ENCODE results near the gene RASA3. TPM values are rescaled to one million over a fixed set of nuclear protein-coding genes. Genes with fewer than 3 reads are reported as not detected.
A peak's percentile ranks its signal among the peaks of the same experiment; 100 is the strongest.

Gene RASA3
- total RNA-seq, 1 experiment from 2014 or later = 10.0 TPM

- intact Hi-C loops (cut with micrococcal nuclease; ENCODE audit: unreplicated experiment) = no loop called here
- Histone ChIP-seq H2AFZ (no peak overlapping the region), H3K36me3 (ENCODE audit: low read depth) (no peaks in the 10 kb centered on the region), H3K27ac (peak overlapping the region; percentile 94), H4K20me1 (ENCODE audit: insufficient read depth) (no peaks in the 10 kb centered on the region), H3K9me3 (ENCODE audit: insufficient read depth, low read depth) (no peaks in the 10 kb centered on the region), H3K4me3 (no peak overlapping the region), H3K27me3 (ENCODE audit: insufficient read depth, low read depth) (no peaks in the 10 kb centered on the region), H3K79me2 (ENCODE audit: low read depth) (no peaks in the 10 kb centered on the region), H3K9me2 (ENCODE audit: insufficient read depth) (no peaks in the 10 kb centered on the region), H3K4me2 (0 out of 2 replicates have a peak overlapping the region, but pooled peaks have one; percentile 73), H3K4me1 (replicated peaks; ENCODE audit: insufficient read depth) (peaks cover 30% of the 10 kb centered on the region), H3F3A (ENCODE audit: insufficient read depth, low read depth) (peaks cover 15% of the 10 kb centered on the region; the same call in 1 of the 2 replicates)
- no TSS peak for BruUV-seq (replicated peaks)
- TF ChIP-seq EZH2 (IDR thresholded peaks at IDR 0.05; ENCODE audit: low read depth) (no peak), CTCF (conservative IDR thresholded peaks at IDR 0.05) (no peak)
- no peak for DNase-seq
- ChIA-PET CTCF (no interaction called here), POLR2A (ENCODE audit: unreplicated experiment) (no interaction called here)
These were observed 163.0 kb downstream of the RASA3 start for GRCh38 chr13:113969311-113969972.

- no peak overlapping the region for H3K4me3 ChIP-seq
- H3K36me3 ChIP-seq (ENCODE audit: low read depth) = no peaks in the 10 kb centered on the region
- no peak overlapping the region for H3K4me2 ChIP-seq
- ChIA-PET POLR2A (ENCODE audit: unreplicated experiment) (no interaction called here), CTCF (no interaction called here)
- H4K20me1 ChIP-seq (ENCODE audit: insufficient read depth) = no peaks in the 10 kb centered on the region
- peaks cover 30% of the 10 kb centered on the region for H3K4me1 ChIP-seq (replicated peaks; ENCODE audit: insufficient read depth)
- no peak for DNase-seq
- no peaks in the 10 kb centered on the region for H3K9me3 ChIP-seq (ENCODE audit: insufficient read depth, low read depth)
- no TSS peak for BruUV-seq (replicated peaks)
- H2AFZ ChIP-seq = no peak overlapping the region
- H3K9me2 ChIP-seq (ENCODE audit: insufficient read depth) = no peaks in the 10 kb centered on the region
- H3K27me3 ChIP-seq (ENCODE audit: insufficient read depth, low read depth) = no peaks in the 10 kb centered on the region
- no peaks in the 10 kb centered on the region for H3K79me2 ChIP-seq (ENCODE audit: low read depth)
- H3K27ac ChIP-seq = no peak overlapping the region
- TF ChIP-seq EZH2 (IDR thresholded peaks at IDR 0.05; ENCODE audit: low read depth) (no peak), CTCF (conservative IDR thresholded peaks at IDR 0.05) (no peak; the same call in 1 of the 2 replicates)
- intact Hi-C loops (cut with micrococcal nuclease; ENCODE audit: unreplicated experiment) = no loop called here
- H3F3A ChIP-seq (ENCODE audit: insufficient read depth, low read depth) = peaks cover 15% of the 10 kb centered on the region; the same call in 1 of the 2 replicates
These were observed 163.7 kb downstream of the RASA3 start for GRCh38 chr13:113968463-113969310.

- ChIA-PET CTCF (no interaction called here), POLR2A (ENCODE audit: unreplicated experiment) (no interaction called here)
- peaks cover 15% of the 10 kb centered on the region; the same call in 1 of the 2 replicates for H3F3A ChIP-seq (ENCODE audit: insufficient read depth, low read depth)
- H3K27me3 ChIP-seq (ENCODE audit: insufficient read depth, low read depth) = no peaks in the 10 kb centered on the region
- no peaks in the 10 kb centered on the region for H4K20me1 ChIP-seq (ENCODE audit: insufficient read depth)
- H3K36me3 ChIP-seq (ENCODE audit: low read depth) = no peaks in the 10 kb centered on the region
- DNase-seq = no peak
- no peaks in the 10 kb centered on the region for H3K79me2 ChIP-seq (ENCODE audit: low read depth)
- H3K4me2 ChIP-seq = no peak overlapping the region
- no peak overlapping the region for H3K4me3 ChIP-seq
- H2AFZ ChIP-seq = no peak overlapping the region
- H3K9me2 ChIP-seq (ENCODE audit: insufficient read depth) = no peaks in the 10 kb centered on the region
- TF ChIP-seq CTCF (conservative IDR thresholded peaks at IDR 0.05) = no peak
- no peak for TF ChIP-seq EZH2 (IDR thresholded peaks at IDR 0.05; ENCODE audit: low read depth)
- intact Hi-C loops (cut with micrococcal nuclease; ENCODE audit: unreplicated experiment) = no loop called here
- no peak overlapping the region for H3K27ac ChIP-seq
- no TSS peak for BruUV-seq (replicated peaks)
- H3K9me3 ChIP-seq (ENCODE audit: insufficient read depth, low read depth) = no peaks in the 10 kb centered on the region
- peaks cover 30% of the 10 kb centered on the region for H3K4me1 ChIP-seq (replicated peaks; ENCODE audit: insufficient read depth)
These were observed 164.5 kb downstream of the RASA3 start for GRCh38 chr13:113967729-113968462.
